Natural killer cell (primary cell): Measurements from ENCODE around the gene HIP1. TPM values are rescaled to one million over a fixed set of nuclear protein-coding genes. Genes with fewer than 3 reads are reported as not detected.
"Not testable (repeated sequence)": the region's sequence is repeated elsewhere in the genome, so short reads cannot be mapped to it uniquely, and the experiment has no call there.

Experiments
- ATAC-seq, 3 donors: fragments of 150-1000 bp in 2 of 3; fragments of 200-7000 bp in 1 of 3; cut with Tn5 transposase; 1 replicate in 1 of 3; 2 replicates in 2 of 3; pipeline ENCODE4 v1.10.0; 2021; ENCODE audit warnings: mild to moderate bottlenecking in 2 of 3, moderate library complexity in 2 of 3
- DNase-seq, 2 donors: peaks; one replicate each; pipeline versions ENCODE4 v3.0.0 to v3.0.0-alpha.2; 2013 to 2021; ENCODE audit warnings: mixed read lengths in 1 of 2
- H3K27ac ChIP-seq: one replicate; pipeline ENCODE4 v1.5.1; 2013; ENCODE audit warnings: mild to moderate bottlenecking, low read length
- H3K27me3 ChIP-seq: one replicate; pipeline ENCODE4 v1.6.1; 2013; ENCODE audit warnings: low read length; ENCODE audit not compliant: control insufficient read depth, insufficient read depth
- H3K36me3 ChIP-seq: one replicate; pipeline ENCODE4 v1.6.1; 2013; ENCODE audit warnings: low read length; ENCODE audit not compliant: control insufficient read depth, insufficient read depth
- H3K4me1 ChIP-seq: one replicate; pipeline ENCODE4 v1.6.1; 2013; ENCODE audit warnings: low read length; ENCODE audit not compliant: control insufficient read depth, insufficient read depth
- H3K4me3 ChIP-seq: one replicate; pipeline ENCODE4 v1.5.1; 2013; ENCODE audit warnings: low read length
- H3K9me3 ChIP-seq: one replicate; pipeline ENCODE4 v1.6.1; 2013; ENCODE audit warnings: low read length; ENCODE audit not compliant: control insufficient read depth, insufficient read depth
- H3K27ac Mint-ChIP-seq, 2 donors: one replicate each; pipeline ENCODE4 v1.8.0; 2022; ENCODE audit warnings: mild to moderate bottlenecking in 2 of 2, mixed read lengths in 2 of 2, moderate library complexity in 1 of 2
- H3K27me3 Mint-ChIP-seq, 2 donors: one replicate each; pipeline ENCODE4 v1.8.0; 2022; ENCODE audit warnings: low read depth in 2 of 2, mixed read lengths in 2 of 2
- H3K36me3 Mint-ChIP-seq: one replicate; pipeline ENCODE4 v1.8.0; 2022; ENCODE audit warnings: mixed read lengths
- H3K4me1 Mint-ChIP-seq, 2 donors: one replicate each; pipeline ENCODE4 v1.8.0; 2022; ENCODE audit warnings: mixed read lengths in 2 of 2
- H3K4me3 Mint-ChIP-seq: one replicate; pipeline ENCODE4 v1.8.0; 2022; ENCODE audit warnings: mild to moderate bottlenecking, moderate library complexity, mixed read lengths
- H3K9me3 Mint-ChIP-seq, 2 donors: one replicate each; pipeline ENCODE4 v1.8.0; 2022; ENCODE audit warnings: mixed read lengths in 2 of 2
- WGBS: methylation state at CpG from one replicate; pipeline ENCODE4 v1.1.7; 2013; ENCODE audit warnings: missing lambda C conversion rate; ENCODE audit not compliant: insufficient coverage; 5-methylcytosine and 5-hydroxymethylcytosine counted together
- intact Hi-C: fragments of 100-400 bp; cut with micrococcal nuclease; formaldehyde crosslinking; loops from one replicate; pipeline ENCODE4 v1.14.2; 2022
- total RNA-seq, 4 donors: library from RNA; stranded (reverse); fragments of 120-200 nt in 1 of 4; gene quantifications; one replicate each; pipeline versions ENCODE4 v1.2.3 to v1.2.4, GENCODE V29; 2013 to 2022
- TF ChIP-seq, protein P1 (sequence below): fragments of 200-600 bp; IDR thresholded peaks from one replicate; pipeline ENCODE4 v1.8.0; 2022; ENCODE audit warnings: antibody characterized with exemption

Gene HIP1
- total RNA-seq, 3 donors from 2014 or later (not counting 1 experiment from before 2014, with no cell fraction given) = 17.1 to 27.9 (median 23.1) TPM

DNA sequence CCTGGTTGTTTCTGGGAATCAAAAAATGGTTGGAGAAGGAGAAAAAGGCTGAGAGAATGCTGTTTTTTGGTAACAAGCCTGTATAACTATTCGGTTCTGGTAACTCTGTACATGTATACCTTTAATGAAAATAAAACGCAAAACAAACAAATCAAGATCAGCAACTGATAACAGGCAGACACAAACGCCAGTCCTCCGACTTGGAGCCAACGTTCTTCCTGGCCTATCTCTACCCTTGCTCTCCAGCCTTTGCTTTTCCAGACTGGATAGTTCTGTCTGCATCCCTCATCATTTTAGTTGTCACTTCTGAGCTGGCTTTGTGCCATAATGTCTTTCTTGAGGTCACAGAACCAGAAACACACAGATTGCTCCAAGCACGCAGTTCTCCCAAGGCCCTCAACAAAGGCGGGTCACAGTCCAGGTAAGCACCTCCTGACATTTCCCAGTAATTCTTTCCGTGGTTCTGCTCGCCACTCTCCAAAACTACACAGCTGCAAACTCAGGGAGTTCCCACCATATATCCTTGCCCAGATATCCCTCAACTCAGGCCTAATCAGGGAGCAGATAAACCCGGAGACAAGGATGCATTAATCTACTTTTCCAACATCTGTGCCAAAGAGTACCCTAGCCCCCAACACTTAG, 20.2 kb downstream of the HIP1 start:
- H3K4me3 Mint-ChIP-seq = no peak overlapping the region
- H3K27me3 ChIP-seq = no peaks in the 10 kb centered on the region
- no peaks in the 10 kb centered on the region for H3K36me3 Mint-ChIP-seq
- TF ChIP-seq, protein P1, sequence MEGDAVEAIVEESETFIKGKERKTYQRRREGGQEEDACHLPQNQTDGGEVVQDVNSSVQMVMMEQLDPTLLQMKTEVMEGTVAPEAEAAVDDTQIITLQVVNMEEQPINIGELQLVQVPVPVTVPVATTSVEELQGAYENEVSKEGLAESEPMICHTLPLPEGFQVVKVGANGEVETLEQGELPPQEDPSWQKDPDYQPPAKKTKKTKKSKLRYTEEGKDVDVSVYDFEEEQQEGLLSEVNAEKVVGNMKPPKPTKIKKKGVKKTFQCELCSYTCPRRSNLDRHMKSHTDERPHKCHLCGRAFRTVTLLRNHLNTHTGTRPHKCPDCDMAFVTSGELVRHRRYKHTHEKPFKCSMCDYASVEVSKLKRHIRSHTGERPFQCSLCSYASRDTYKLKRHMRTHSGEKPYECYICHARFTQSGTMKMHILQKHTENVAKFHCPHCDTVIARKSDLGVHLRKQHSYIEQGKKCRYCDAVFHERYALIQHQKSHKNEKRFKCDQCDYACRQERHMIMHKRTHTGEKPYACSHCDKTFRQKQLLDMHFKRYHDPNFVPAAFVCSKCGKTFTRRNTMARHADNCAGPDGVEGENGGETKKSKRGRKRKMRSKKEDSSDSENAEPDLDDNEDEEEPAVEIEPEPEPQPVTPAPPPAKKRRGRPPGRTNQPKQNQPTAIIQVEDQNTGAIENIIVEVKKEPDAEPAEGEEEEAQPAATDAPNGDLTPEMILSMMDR = no peak
- H3K4me3 ChIP-seq = no peak overlapping the region
- ATAC-seq = no peak
- H3K36me3 ChIP-seq = no peaks in the 10 kb centered on the region
- H3K9me3 ChIP-seq = no peaks in the 10 kb centered on the region
- H3K4me1 Mint-ChIP-seq = peaks cover 0 to 6% of the 10 kb centered on the region in 2 donors
- H3K9me3 Mint-ChIP-seq = no peaks in the 10 kb centered on the region
- 91% methylated on average over 10 of the region's 10 CpGs for WGBS
- H3K4me1 ChIP-seq = peaks cover 4% of the 10 kb centered on the region
- H3K27ac Mint-ChIP-seq = no peak overlapping the region
- no peak overlapping the region for H3K27ac ChIP-seq
- DNase-seq = no peak
- intact Hi-C loops = no loop called here
- H3K27me3 Mint-ChIP-seq = no peaks in the 10 kb centered on the region

- H3K4me3 Mint-ChIP-seq, H3K27ac ChIP-seq, DNase-seq, intact Hi-C loops, H3K27ac Mint-ChIP-seq, H3K36me3 ChIP-seq, ATAC-seq, H3K27me3 ChIP-seq, H3K4me3 ChIP-seq, H3K36me3 Mint-ChIP-seq, H3K27me3 Mint-ChIP-seq, H3K9me3 Mint-ChIP-seq, H3K4me1 Mint-ChIP-seq, H3K4me1 ChIP-seq, H3K9me3 ChIP-seq: not testable (repeated sequence)
- 97% methylated on average over 2 of the region's 3 CpGs for WGBS
Measured at GRCh38 chr7:75717746-75718145, 21.0 kb downstream of the HIP1 start.

DNA sequence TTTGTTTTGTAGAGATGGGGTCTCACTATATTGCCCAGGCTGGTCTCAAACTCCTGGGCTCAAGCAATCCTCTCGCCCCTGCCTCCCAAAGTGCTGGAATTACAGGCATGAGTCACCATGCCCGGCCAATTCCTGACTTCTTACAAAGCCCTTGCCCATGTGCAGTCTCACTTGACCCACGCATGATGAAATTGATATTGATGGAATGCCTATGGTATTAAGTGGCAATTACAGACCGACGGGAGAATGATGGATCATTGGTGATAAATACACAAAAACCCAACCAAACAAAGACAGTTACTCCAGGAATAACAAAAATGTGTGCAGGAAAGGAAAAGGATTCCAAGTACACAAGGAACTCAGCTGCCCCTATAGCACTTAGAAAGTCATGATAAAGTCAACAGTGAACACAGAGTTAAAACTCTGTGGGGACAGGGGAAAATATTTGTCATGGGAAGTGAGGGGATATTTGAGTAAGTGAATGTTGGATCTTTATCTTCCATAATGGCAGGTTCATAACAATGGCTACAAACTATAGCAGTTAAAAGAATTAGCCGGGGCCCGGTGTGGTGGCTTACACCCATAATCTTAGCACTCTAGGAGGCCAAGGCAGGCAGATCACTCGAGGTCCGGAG, 21.6 kb downstream of the HIP1 start:
- no peaks in the 10 kb centered on the region for H3K9me3 ChIP-seq
- H3K4me3 ChIP-seq = no peak overlapping the region
- no peaks in the 10 kb centered on the region for H3K36me3 Mint-ChIP-seq
- no peak for ATAC-seq
- H3K27ac ChIP-seq = no peak overlapping the region
- peaks cover 7 to 15% of the 10 kb centered on the region in 2 donors for H3K4me1 Mint-ChIP-seq
- no peak overlapping the region for H3K4me3 Mint-ChIP-seq
- no peaks in the 10 kb centered on the region for H3K27me3 ChIP-seq
- TF ChIP-seq, protein P1 = no peak
- H3K27ac Mint-ChIP-seq = no peak overlapping the region
- H3K36me3 ChIP-seq = no peaks in the 10 kb centered on the region
- WGBS = 96% methylated on average over 6 of the region's 9 CpGs
- intact Hi-C loops = no loop called here
- DNase-seq = no peak
- no peaks in the 10 kb centered on the region for H3K9me3 Mint-ChIP-seq
- peaks cover 7% of the 10 kb centered on the region for H3K4me1 ChIP-seq
- H3K27me3 Mint-ChIP-seq = no peaks in the 10 kb centered on the region

DNA sequence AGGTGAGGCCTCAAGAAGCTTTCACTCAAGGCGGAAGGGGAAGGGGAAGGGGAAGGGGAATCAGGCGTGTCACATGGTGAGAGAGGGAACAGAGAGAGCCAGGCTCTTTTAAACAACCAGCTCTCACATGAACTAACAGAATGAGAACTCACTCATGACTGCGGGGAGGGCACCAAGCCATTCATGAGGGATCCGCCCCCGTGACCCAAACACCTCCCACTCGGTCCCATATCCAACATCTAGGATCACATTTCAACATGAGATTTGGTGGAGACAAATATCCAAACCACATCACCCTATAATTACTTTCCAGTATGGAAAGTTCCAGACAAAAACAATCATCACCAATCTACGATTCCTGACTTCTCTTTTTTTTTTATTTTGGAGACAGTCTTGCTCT, 22.9 kb downstream of the HIP1 start:
- 94% methylated on average over 6 of the region's 7 CpGs for WGBS
- peaks cover 20 to 28% of the 10 kb centered on the region in 2 donors for H3K4me1 Mint-ChIP-seq
- H3K27me3 ChIP-seq = no peaks in the 10 kb centered on the region
- no peak overlapping the region for H3K4me3 ChIP-seq
- intact Hi-C loops = no loop called here
- no peak for ATAC-seq
- H3K27me3 Mint-ChIP-seq = no peaks in the 10 kb centered on the region
- no peaks in the 10 kb centered on the region for H3K36me3 ChIP-seq
- no peak overlapping the region for H3K4me3 Mint-ChIP-seq
- TF ChIP-seq, protein P1 = no peak
- peaks cover 14% of the 10 kb centered on the region for H3K4me1 ChIP-seq
- no peak overlapping the region for H3K27ac Mint-ChIP-seq
- no peak for DNase-seq
- H3K9me3 Mint-ChIP-seq = no peaks in the 10 kb centered on the region
- peaks cover 5% of the 10 kb centered on the region for H3K36me3 Mint-ChIP-seq
- no peak overlapping the region for H3K27ac ChIP-seq
- H3K9me3 ChIP-seq = no peaks in the 10 kb centered on the region
